ENCODE measurements around the gene MGP. TPM values are rescaled to one million over a fixed set of nuclear protein-coding genes. Genes with fewer than 3 reads are reported as not detected.

MGP gene
- total RNA-seq, 2 experiments from 2014 or later = not detected

DNA sequence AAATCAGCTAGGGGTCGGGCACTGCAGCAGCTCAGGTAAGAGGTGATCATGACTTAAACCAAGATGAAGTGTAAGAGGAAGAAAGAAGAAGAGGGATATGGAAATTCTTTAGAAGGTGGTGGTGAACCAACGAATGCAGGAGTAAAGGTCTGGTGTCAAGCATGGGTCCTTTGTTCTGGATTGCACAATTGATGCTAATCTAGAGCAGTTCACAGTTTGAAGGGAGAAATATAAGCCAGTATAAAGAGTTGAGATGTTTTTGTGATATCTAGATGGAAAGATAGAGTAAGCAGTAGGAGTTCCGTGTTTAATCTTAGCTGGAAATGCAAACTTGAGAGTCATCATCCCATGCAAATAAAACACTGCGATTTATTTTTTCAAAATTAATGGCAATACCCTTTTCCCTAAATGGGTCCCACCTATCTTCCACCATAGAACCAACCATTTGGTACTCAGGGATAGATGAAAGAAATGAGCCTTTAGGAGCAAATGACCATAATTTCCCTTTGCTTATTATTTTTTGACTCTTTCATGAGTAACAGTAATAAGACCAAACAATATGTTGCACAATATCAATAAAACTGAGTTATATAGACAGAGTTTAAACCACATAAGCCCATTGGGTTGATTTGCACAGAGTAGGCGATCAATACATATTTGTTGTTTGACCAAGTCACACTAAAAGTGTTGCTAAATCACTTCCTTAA, 15.0 kb upstream of the MGP start:
- H2AFZ ChIP-seq (ENCODE audit: low read length) = 0 out of 2 replicates have a peak overlapping the region, but pooled peaks have one; percentile 3

DNA sequence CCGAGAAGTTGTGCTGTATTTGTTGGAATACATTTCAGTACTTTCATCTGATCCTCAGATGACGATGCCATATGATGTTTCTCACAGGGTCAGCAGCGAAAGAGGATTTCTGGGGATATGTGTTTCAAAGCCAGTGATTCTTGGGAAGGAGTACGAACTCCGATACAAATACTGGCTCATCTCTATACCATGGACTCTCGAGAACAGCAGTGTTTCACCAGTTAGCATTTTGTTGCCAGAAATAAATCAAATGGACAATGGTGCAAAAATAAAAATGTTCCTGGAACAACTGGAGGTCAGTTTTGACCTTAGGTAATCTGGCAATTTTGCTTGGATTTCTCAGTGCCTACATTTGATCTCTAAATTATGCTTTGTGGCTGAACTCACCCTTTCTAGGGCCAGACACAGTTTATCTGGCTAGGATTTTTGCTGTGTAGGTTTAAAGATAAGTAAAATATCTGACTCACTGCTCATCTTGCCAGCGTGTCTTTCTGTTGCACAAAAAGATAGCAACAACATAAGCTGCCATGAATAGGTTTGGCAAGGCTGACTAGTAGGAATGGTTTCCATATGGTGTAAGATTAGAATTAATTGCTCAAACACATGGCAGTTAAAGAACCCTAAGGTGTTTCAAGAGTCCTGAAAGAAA, 11.0 kb upstream of the MGP start:
- no peaks in the 10 kb centered on the region for H3K4me1 ChIP-seq (ENCODE audit: insufficient read depth, low read length, poor library complexity, severe bottlenecking)
- no peak overlapping the region for H3K27ac ChIP-seq (ENCODE audit: low read depth, low read length, poor library complexity, severe bottlenecking)
- no peak for TF ChIP-seq EZH2phosphoT487 (IDR thresholded peaks at IDR 0.05; ENCODE audit: borderline replicate concordance, low read depth, low read length)
- TF ChIP-seq, protein P1, sequence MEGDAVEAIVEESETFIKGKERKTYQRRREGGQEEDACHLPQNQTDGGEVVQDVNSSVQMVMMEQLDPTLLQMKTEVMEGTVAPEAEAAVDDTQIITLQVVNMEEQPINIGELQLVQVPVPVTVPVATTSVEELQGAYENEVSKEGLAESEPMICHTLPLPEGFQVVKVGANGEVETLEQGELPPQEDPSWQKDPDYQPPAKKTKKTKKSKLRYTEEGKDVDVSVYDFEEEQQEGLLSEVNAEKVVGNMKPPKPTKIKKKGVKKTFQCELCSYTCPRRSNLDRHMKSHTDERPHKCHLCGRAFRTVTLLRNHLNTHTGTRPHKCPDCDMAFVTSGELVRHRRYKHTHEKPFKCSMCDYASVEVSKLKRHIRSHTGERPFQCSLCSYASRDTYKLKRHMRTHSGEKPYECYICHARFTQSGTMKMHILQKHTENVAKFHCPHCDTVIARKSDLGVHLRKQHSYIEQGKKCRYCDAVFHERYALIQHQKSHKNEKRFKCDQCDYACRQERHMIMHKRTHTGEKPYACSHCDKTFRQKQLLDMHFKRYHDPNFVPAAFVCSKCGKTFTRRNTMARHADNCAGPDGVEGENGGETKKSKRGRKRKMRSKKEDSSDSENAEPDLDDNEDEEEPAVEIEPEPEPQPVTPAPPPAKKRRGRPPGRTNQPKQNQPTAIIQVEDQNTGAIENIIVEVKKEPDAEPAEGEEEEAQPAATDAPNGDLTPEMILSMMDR (conservative IDR thresholded peaks at IDR 0.05; ENCODE audit: low read length) = no peak
- intact Hi-C loops (cut with micrococcal nuclease; ENCODE audit: unreplicated experiment) = no loop called here
- DNase-seq (ENCODE audit: low spot score) = no peak
- H4K20me1 ChIP-seq (ENCODE audit: insufficient read depth, low read length) = no peaks in the 10 kb centered on the region
- H3K4me2 ChIP-seq (ENCODE audit: low read length) = no peak overlapping the region
- no peaks in the 10 kb centered on the region for H3K79me2 ChIP-seq (ENCODE audit: insufficient read depth, low read depth, low read length)
- H2AFZ ChIP-seq (ENCODE audit: low read length) = no peak overlapping the region
- ChIA-PET CTCF (ENCODE audit: unreplicated experiment) (no interaction called here), POLR2A (interaction anchor here (1.3 to 2.5 kb wide), 2 partner anchors 12 to 93 kb away, joined by 3 to 8 read pairs; partner anchors contain the start of genes C12orf60 and WBP11)
- no peaks in the 10 kb centered on the region for H3K9me2 ChIP-seq (ENCODE audit: insufficient read depth, low read length)
- no peak overlapping the region for H3K4me3 ChIP-seq (ENCODE audit: low read depth, low read length, poor library complexity, severe bottlenecking)
- no peaks in the 10 kb centered on the region for H3K36me3 ChIP-seq (ENCODE audit: insufficient read depth, low read length)
- H3K9me3 ChIP-seq (ENCODE audit: low read length) = no peaks in the 10 kb centered on the region
- BruUV-seq (replicated peaks) = no TSS peak

More for the DNA sequence above, 15.0 kb upstream of the MGP start:
- DNase-seq (ENCODE audit: low spot score) = no peak
- no peak for TF ChIP-seq EZH2phosphoT487 (IDR thresholded peaks at IDR 0.05; ENCODE audit: borderline replicate concordance, low read depth, low read length)
- TF ChIP-seq, protein P1 (conservative IDR thresholded peaks at IDR 0.05; ENCODE audit: low read length) = no peak
- CTCF ChIA-PET (ENCODE audit: unreplicated experiment) = no interaction called here
- Histone ChIP-seq H3K4me1 (ENCODE audit: insufficient read depth, low read length, poor library complexity, severe bottlenecking) (peaks cover 6% of the 10 kb centered on the region), H3K79me2 (ENCODE audit: insufficient read depth, low read depth, low read length) (no peaks in the 10 kb centered on the region), H3K36me3 (ENCODE audit: insufficient read depth, low read length) (no peaks in the 10 kb centered on the region), H3K9me3 (ENCODE audit: low read length) (no peaks in the 10 kb centered on the region), H3K27ac (ENCODE audit: low read depth, low read length, poor library complexity, severe bottlenecking) (no peak overlapping the region), H3K4me3 (ENCODE audit: low read depth, low read length, poor library complexity, severe bottlenecking) (no peak overlapping the region), H3K9me2 (ENCODE audit: insufficient read depth, low read length) (no peaks in the 10 kb centered on the region), H3K4me2 (ENCODE audit: low read length) (no peak overlapping the region), H4K20me1 (ENCODE audit: insufficient read depth, low read length) (no peaks in the 10 kb centered on the region)
- intact Hi-C loops (cut with micrococcal nuclease; ENCODE audit: unreplicated experiment) = no loop called here
- no TSS peak for BruUV-seq (replicated peaks)
- POLR2A ChIA-PET = interaction anchor here (0.8 to 1.2 kb wide), 2 partner anchors 47 to 83 kb away, joined by 3 to 5 read pairs; no protein-coding TSS in a partner anchor

All from OCI-LY7 (cell line).